Choroid plexus epithelial cell (primary cell): ENCODE results near the gene TREH.

ENCODE experiments used
- DNase-seq: peaks from one replicate; pipeline ENCODE4 v3.0.0-alpha.2; 2010; ENCODE audit warnings: low read depth
- H3K4me3 ChIP-seq: 2 replicates; pipeline ENCODE4 v1.5.1; 2011; ENCODE audit warnings: low read depth, mild to moderate bottlenecking, control low read depth, low read length, moderate library complexity
- TF ChIP-seq, protein P1 (sequence below): conservative IDR thresholded peaks from 2 replicates; pipeline ENCODE4 v1.5.1; 2011; ENCODE audit warnings: low read depth, mild to moderate bottlenecking, control low read depth, inconsistent platforms, low read length, moderate library complexity

TREH gene

DNA sequence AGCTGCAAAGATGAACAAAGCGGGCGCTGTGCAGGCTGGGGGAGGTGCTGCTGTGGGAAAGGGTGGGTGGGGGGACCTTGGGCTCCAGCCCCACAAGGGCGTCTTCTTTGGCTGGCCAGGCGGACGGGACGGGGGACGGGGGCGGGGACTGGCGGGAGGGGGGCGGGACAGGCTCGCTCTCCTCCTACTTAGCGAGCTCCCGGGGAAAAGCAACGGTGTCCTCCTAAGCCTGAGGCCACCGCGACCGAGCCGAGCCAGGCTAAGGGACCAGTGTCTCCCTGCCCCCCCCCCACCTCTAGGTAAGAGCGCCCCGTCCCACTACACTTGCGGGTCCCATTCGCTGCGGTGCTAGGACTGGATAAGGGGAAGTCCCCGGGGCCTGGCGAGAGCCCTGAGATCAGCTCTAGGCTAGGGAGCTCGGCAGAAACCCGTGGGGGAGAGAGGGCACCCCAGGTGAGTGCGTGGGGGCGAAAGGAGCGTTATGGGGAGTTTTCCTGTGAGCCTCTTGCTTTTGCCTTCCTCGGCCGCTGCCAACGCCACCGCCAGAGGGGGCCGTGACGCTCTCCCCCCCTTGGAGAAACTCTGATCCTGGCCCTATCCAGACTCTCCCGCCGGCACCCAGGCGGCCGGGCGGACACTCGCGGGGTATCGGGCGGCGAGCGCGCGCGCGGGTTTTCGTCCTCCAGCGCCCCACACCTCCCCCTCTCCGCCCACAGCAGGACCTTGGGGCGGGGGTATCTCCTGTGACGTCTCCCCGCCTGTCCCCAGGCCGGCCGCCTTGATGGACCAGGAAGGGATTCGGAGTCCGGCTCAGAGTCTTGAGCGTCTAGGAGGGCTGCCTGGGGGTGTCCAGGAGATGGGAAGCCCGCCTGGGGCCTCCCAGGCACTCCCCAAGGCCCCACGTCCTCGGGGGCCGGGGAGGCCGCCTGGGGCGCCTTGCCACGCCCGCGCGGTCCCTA, 71.8 kb downstream of the TREH start, which contains the start of gene PHLDB1:
Gene PHLDB1 (plus strand): TSS at position 215 of the 959 bp plus-strand sequence. CDS start 6,222 bp downstream, outside the sequence.
- H3K4me3 ChIP-seq = peak within 1 kb of the TSS; percentile 87
- TF ChIP-seq, protein P1, sequence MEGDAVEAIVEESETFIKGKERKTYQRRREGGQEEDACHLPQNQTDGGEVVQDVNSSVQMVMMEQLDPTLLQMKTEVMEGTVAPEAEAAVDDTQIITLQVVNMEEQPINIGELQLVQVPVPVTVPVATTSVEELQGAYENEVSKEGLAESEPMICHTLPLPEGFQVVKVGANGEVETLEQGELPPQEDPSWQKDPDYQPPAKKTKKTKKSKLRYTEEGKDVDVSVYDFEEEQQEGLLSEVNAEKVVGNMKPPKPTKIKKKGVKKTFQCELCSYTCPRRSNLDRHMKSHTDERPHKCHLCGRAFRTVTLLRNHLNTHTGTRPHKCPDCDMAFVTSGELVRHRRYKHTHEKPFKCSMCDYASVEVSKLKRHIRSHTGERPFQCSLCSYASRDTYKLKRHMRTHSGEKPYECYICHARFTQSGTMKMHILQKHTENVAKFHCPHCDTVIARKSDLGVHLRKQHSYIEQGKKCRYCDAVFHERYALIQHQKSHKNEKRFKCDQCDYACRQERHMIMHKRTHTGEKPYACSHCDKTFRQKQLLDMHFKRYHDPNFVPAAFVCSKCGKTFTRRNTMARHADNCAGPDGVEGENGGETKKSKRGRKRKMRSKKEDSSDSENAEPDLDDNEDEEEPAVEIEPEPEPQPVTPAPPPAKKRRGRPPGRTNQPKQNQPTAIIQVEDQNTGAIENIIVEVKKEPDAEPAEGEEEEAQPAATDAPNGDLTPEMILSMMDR = peak; percentile 63
- DNase-seq = peak; percentile 70
